AG04450 (cell line): ENCODE results near the gene MICALL2. TPM values are rescaled to one million over a fixed set of nuclear protein-coding genes. Genes with fewer than 3 reads are reported as not detected.

Experiments used
- CTCF ChIA-PET: fragments of 300-600, 350-600 bp; formaldehyde crosslinking; extraction: SDS; loops from one replicate; lab custom pipeline; 2022; ENCODE audit warnings: antibody characterized with exemption, inconsistent platforms; lab: Charles Lee
- POLR2A ChIA-PET: fragments of 350-600 bp; formaldehyde crosslinking; extraction: SDS; loops from one replicate; lab custom pipeline; 2021; ENCODE audit warnings: antibody characterized with exemption, inconsistent platforms; lab: Yijun Ruan, JAX
- DNase-seq: peaks from one replicate; pipeline ENCODE4 v3.0.0-alpha.2; 2011; ENCODE audit warnings: low read depth, low spot score
- H3K27ac ChIP-seq: one replicate; pipeline ENCODE4 v1.5.1; 2012; ENCODE audit warnings: low read depth, low read length, control low read depth
- H3K27me3 ChIP-seq: one replicate; pipeline ENCODE4 v1.6.0; 2012; ENCODE audit warnings: low read length; ENCODE audit not compliant: control insufficient read depth, insufficient read depth
- H3K4me3 ChIP-seq: 2 replicates; pipeline ENCODE4 v1.5.1; 2011; ENCODE audit warnings: mild to moderate bottlenecking, low read depth, low read length, control low read depth
- H3K9me3 ChIP-seq: 2 replicates; pipeline ENCODE4 v1.5.1; 2012; ENCODE audit warnings: low read length; ENCODE audit not compliant: control insufficient read depth, insufficient read depth
- CTCF ChIP-seq: IDR thresholded peaks from 2 replicates; pipeline ENCODE4 v1.5.1; 2011; ENCODE audit warnings: low read depth, low read length, control low read depth, inconsistent platforms
- polyA plus RNA-seq: library from polyadenylated mRNA; depleted of rRNA; stranded (reverse); fragments of >200 nt; gene quantifications from 2 replicates; pipeline ENCODE4 v1.2.3, GENCODE V29; 2011

Gene MICALL2
- polyA plus RNA-seq, 1 experiment = 8.5 TPM

- ChIA-PET POLR2A (no interaction called here), CTCF (no interaction called here)
- TF ChIP-seq CTCF = no peak
- no peaks in the 10 kb centered on the region; the same call in 1 of the 2 replicates for H3K9me3 ChIP-seq
- no peaks in the 10 kb centered on the region for H3K27me3 ChIP-seq
- DNase-seq = no peak
- no peak overlapping the region for H3K27ac ChIP-seq
- no peak overlapping the region for H3K4me3 ChIP-seq
These were observed 36.4 kb upstream of the MICALL2 start for GRCh38 chr7:1495564-1496242.

- H3K9me3 ChIP-seq = no peaks in the 10 kb centered on the region; the same call in 1 of the 2 replicates
- CTCF ChIA-PET = no interaction called here
These were observed 35.7 kb upstream of the MICALL2 start for GRCh38 chr7:1494866-1495563.

GRCh38 chr7:1494447-1494846, 35.2 kb upstream of the MICALL2 start:
- DNase-seq = no peak
- POLR2A ChIA-PET = no interaction called here
- Histone ChIP-seq H3K9me3 (no peaks in the 10 kb centered on the region; the same call in 1 of the 2 replicates), H3K27me3 (no peaks in the 10 kb centered on the region), H3K27ac (no peak overlapping the region), H3K4me3 (no peak overlapping the region)
- CTCF ChIA-PET = no interaction called here
- TF ChIP-seq CTCF = no peak

More at GRCh38 chr7:1494866-1495563, 35.7 kb upstream of the MICALL2 start:
- no peak for TF ChIP-seq CTCF
- Histone ChIP-seq H3K4me3 (no peak overlapping the region), H3K27me3 (no peaks in the 10 kb centered on the region), H3K27ac (no peak overlapping the region)
- no peak for DNase-seq
- POLR2A ChIA-PET = no interaction called here

- CTCF ChIA-PET = no interaction called here
- no peak for TF ChIP-seq CTCF
These were observed 34.3 kb upstream of the MICALL2 start for GRCh38 chr7:1493571-1493970.

GRCh38 chr7:1493129-1493528, 33.9 kb upstream of the MICALL2 start:
- H3K27ac ChIP-seq = no peak overlapping the region
- H3K4me3 ChIP-seq = no peak overlapping the region
- CTCF ChIA-PET = no interaction called here
- no peaks in the 10 kb centered on the region; the same call in 1 of the 2 replicates for H3K9me3 ChIP-seq
- DNase-seq = no peak
- no peak for TF ChIP-seq CTCF
- H3K27me3 ChIP-seq = no peaks in the 10 kb centered on the region
- POLR2A ChIA-PET = no interaction called here

More at GRCh38 chr7:1493571-1493970, 34.3 kb upstream of the MICALL2 start:
- no peak overlapping the region for H3K27ac ChIP-seq
- POLR2A ChIA-PET = no interaction called here
- no peaks in the 10 kb centered on the region; the same call in 1 of the 2 replicates for H3K9me3 ChIP-seq
- no peak for DNase-seq
- no peak overlapping the region for H3K4me3 ChIP-seq
- no peaks in the 10 kb centered on the region for H3K27me3 ChIP-seq
